RWPE1 (cell line): ENCODE data around the gene ZBTB1.

Source experiments
- CTCF ChIA-PET: fragments of 350-600 bp; sonication (Branson Sonifier 250); formaldehyde crosslinking; extraction: SDS; loops from one replicate; lab custom pipeline; 2021; lab: Yijun Ruan, JAX
- POLR2A ChIA-PET: fragments of 400-600 bp; formaldehyde crosslinking; extraction: SDS; loops from one replicate; lab custom pipeline; 2020; ENCODE audit warnings: antibody characterized with exemption; ENCODE audit not compliant: low non-redundant PET; lab: Yijun Ruan, JAX
- DNase-seq: peaks from one replicate; pipeline ENCODE4 v3.0.0; 2012; ENCODE audit warnings: low spot score
- H3K27ac ChIP-seq: fragments of 450-650 bp; 2 replicates; pipeline ENCODE4 v1.5.1; 2017
- TF ChIP-seq, protein P1 (sequence below): fragments of 450-650 bp; conservative IDR thresholded peaks from 2 replicates; pipeline ENCODE4 v1.5.1; 2017; ENCODE audit warnings: low read depth, mild to moderate bottlenecking

The ZBTB1 gene

DNA sequence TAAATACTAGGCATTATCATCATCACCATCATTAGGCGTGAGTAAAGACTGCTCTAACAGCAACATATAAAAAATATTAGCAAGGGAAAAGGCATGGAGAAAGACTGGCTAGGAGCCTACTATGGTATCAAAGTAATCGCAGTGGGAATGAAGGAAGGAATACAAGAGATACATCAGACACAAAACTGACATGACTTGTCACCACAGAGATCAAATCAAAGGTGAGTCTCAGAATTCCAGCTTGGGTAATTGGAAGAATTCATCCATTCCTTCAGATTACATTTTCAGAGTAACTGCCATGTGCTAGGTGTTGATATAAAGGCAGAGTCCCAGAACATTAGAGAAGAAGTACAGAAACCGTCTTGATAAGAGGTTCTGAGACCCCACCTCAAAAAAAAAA, 11.1 kb upstream of the ZBTB1 start:
- POLR2A ChIA-PET, result no interaction called here

DNA sequence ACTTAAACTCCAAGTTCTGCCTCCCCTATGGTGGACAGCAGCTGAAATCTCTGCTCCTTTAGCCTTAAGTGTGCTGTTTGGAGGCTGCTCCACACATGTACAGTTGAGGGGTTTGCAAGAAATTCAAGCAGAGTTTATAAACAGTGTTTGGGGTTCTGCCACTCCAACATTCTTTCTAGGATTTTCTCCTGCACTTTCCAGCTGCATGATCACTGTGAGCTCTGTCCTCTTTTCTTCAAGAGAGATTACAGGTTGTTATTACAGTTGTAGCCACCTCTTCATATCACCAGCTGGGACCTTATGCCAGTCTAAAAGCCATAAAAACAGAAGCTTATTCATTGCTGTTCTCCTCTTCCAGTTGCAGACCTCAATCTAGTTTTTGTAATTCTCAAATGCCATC, 9.3 kb upstream of the ZBTB1 start:
- POLR2A ChIA-PET, result no interaction called here
- CTCF ChIA-PET, result interaction anchor here (0.6 to 0.8 kb wide), 3 partner anchors 16 to 137 kb away, joined by 3 to 6 read pairs (median 3); no protein-coding TSS in a partner anchor
- TF ChIP-seq, protein P1, sequence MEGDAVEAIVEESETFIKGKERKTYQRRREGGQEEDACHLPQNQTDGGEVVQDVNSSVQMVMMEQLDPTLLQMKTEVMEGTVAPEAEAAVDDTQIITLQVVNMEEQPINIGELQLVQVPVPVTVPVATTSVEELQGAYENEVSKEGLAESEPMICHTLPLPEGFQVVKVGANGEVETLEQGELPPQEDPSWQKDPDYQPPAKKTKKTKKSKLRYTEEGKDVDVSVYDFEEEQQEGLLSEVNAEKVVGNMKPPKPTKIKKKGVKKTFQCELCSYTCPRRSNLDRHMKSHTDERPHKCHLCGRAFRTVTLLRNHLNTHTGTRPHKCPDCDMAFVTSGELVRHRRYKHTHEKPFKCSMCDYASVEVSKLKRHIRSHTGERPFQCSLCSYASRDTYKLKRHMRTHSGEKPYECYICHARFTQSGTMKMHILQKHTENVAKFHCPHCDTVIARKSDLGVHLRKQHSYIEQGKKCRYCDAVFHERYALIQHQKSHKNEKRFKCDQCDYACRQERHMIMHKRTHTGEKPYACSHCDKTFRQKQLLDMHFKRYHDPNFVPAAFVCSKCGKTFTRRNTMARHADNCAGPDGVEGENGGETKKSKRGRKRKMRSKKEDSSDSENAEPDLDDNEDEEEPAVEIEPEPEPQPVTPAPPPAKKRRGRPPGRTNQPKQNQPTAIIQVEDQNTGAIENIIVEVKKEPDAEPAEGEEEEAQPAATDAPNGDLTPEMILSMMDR, result no peak
- no peak overlapping the region for H3K27ac ChIP-seq
- no peak for DNase-seq

More for the DNA sequence above, 11.1 kb upstream of the ZBTB1 start:
- no peak for DNase-seq
- CTCF ChIA-PET, result interaction anchor here (0.5 to 0.6 kb wide), 2 partner anchors 17 to 127 kb away, joined by 3 read pairs; no protein-coding TSS in a partner anchor
- TF ChIP-seq, protein P1, result no peak
- no peak overlapping the region for H3K27ac ChIP-seq

DNA sequence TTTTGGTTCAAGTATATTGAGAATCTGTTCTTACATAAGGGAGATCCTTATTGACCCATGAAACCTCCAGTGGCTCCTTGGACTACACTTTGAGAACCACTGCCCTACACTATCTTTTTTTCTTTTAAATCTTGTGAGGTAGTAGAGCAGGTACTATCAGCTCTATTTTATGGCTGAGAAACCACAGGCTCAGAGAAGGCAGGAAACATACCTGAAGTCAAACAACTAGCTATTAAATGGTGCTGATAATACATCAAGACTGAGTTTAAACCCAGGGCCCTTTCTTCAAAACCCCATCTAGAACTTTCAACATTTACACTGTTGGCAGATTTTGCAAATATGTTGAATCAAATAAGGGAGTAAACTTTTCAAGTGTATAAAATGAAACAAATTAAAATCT, 7.8 kb upstream of the ZBTB1 start:
- no peak for DNase-seq
- no peak overlapping the region for H3K27ac ChIP-seq
- POLR2A ChIA-PET, result interaction anchor here (0.6 kb wide), 1 partner anchor 306 kb away, joined by 3 read pairs; no protein-coding TSS in a partner anchor
- CTCF ChIA-PET, result no interaction called here
- TF ChIP-seq, protein P1, result no peak

DNA sequence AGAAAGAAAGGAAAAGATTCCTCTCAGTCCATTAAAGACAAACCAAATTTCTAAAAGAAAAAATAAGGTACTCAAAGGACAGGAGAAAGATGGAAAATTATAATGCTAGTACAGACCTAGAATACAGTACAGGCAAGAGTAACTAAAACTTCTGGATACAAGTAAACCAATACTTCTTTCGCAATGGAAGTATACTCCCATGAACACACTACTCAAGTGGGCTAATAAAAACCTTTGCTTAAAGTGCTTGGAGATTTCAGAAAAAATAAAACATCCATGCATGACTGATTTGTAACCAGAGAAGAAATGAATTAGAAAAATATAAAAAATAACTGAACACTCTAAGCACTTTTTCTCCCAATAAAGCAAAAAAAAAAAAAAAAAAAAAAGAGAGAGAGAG, 4.5 kb upstream of the ZBTB1 start:
- POLR2A ChIA-PET, result no interaction called here
- DNase-seq, result no peak
- H3K27ac ChIP-seq, result no peak overlapping the region
- CTCF ChIA-PET, result no interaction called here
- TF ChIP-seq, protein P1, result no peak

DNA sequence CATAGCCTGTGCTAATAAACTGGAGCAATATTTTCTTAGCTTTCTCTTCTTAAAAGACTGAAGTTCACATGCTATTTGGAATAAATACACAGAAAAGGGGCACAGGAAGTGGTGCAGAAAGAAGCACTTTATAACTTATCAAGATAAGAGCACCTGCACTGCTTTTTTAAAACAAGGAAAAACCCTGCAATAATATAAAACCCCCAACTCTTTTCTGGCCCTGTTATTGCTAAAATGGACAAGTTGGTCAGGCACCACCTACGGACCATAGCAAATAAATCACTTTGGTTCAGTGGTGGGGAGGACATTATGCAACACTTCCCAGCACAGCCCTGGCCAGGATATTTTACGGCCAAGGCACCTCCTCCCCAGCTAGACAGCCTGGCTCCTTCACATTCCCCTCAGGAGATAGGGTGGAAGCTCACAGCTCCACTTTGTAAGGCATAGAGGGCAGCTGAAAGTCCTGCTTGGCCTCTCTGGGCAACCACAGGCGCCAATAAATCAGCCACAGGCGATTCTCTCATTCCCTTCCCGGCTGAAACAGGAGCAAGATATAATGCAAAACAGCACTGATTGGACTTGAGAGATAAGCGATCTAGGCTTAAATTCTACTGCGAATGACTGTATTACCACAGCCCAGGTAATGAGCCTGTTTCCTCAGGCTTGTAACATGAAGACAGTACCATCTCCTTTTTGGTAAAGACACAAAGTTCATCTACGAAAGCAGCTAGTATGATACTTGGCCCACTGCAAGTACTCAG, 3.0 kb upstream of the ZBTB1 start:
- TF ChIP-seq, protein P1, result no peak
- ChIA-PET CTCF (no interaction called here), POLR2A (no interaction called here)
- DNase-seq, result no peak
- H3K27ac ChIP-seq, result peak overlapping the region; percentile 79

DNA sequence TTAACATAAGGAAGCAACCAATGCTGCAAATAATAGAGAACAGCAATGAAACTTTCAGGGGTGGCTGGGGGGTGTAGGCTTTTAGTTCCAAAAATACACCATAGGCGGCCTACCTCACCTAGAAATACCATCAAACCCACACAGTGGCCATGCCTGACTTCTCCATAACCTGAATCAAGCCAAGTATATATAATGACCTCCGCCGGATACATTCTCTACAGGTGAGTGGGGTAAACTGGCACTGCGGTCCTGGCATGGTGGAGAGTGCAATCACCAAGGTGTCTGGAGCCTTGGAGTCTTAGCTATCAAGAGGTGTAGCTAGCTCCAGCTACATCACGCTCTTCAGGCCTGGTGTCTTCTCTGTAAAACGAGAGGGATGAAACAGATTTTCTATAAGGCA, 2.1 kb upstream of the ZBTB1 start:
- TF ChIP-seq, protein P1, result no peak
- no peak for DNase-seq
- CTCF ChIA-PET, result interaction anchor here (0.5 kb wide), 1 partner anchor 112 kb away, joined by 3 read pairs; no protein-coding TSS in a partner anchor
- peak overlapping the region; percentile 99 for H3K27ac ChIP-seq
- POLR2A ChIA-PET, result no interaction called here
